Endothelial cell of umbilical vein (primary cell): Measurements from ENCODE around the gene KCNQ1OT1.

ENCODE experiments used
- CTCF ChIP-seq, 2 donors: IDR thresholded peaks; 1 replicate in 1 of 2; 2 replicates in 1 of 2; pipeline ENCODE4 v1.5.1; 2011; ENCODE audit warnings: low read length in 2 of 2, mild to moderate bottlenecking in 2 of 2, moderate library complexity in 2 of 2, control low read depth in 1 of 2, inconsistent platforms in 1 of 2, low read depth in 1 of 2; ENCODE audit not compliant: insufficient read depth in 1 of 2; ENCODE audit errors: extremely low read depth in 1 of 2
- EZH2 ChIP-seq: IDR thresholded peaks from 2 replicates; pipeline ENCODE4 v1.6.1; 2012; ENCODE audit warnings: borderline replicate concordance, low read depth, mild to moderate bottlenecking, moderate library complexity, low read length, inconsistent platforms; ENCODE audit not compliant: severe bottlenecking
- FOS ChIP-seq: IDR thresholded peaks from 2 replicates; pipeline ENCODE4 v1.6.1; 2011; ENCODE audit warnings: mild to moderate bottlenecking, low read length, moderate library complexity, borderline replicate concordance; ENCODE audit not compliant: insufficient read depth
- GATA2 ChIP-seq: IDR thresholded peaks from 2 replicates; pipeline ENCODE4 v1.7.0; 2011; ENCODE audit warnings: low read depth, mild to moderate bottlenecking, moderate library complexity, mixed read lengths, low read length; ENCODE audit not compliant: insufficient read length, insufficient read depth
- JUN ChIP-seq: IDR thresholded peaks from 2 replicates; pipeline ENCODE4 v1.6.1; 2011; ENCODE audit warnings: borderline replicate concordance, low read depth; ENCODE audit not compliant: insufficient read length, insufficient read depth
- MAX ChIP-seq: IDR thresholded peaks from 2 replicates; pipeline ENCODE4 v1.6.1; 2011; ENCODE audit not compliant: insufficient read depth, insufficient read length
- MYC ChIP-seq: IDR thresholded peaks from one replicate; pipeline ENCODE4 v1.6.1; 2011; ENCODE audit warnings: mild to moderate bottlenecking, low read depth, low read length
- POLR2A ChIP-seq: IDR thresholded peaks from 2 replicates; pipeline ENCODE4 v1.6.1; 2012; ENCODE audit warnings: low read depth, mild to moderate bottlenecking, control low read depth, low read length
- POLR2AphosphoS5 ChIP-seq: IDR thresholded peaks from 2 replicates; pipeline ENCODE4 v1.6.1; 2012; ENCODE audit warnings: low read depth, mild to moderate bottlenecking, control low read depth, low read length, moderate library complexity; ENCODE audit not compliant: insufficient read depth

GRCh38 chr11:2580571-2581001 is 119.2 kb downstream of the KCNQ1OT1 start:
- no peak for TF ChIP-seq CTCF (IDR thresholded peaks at IDR 0.05; ENCODE audit: extremely low read depth in 1 of 2, insufficient read depth in 1 of 2, low read depth in 1 of 2, low read length in 2 of 2)
- TF ChIP-seq FOS: no peak
- TF ChIP-seq POLR2AphosphoS5: no peak
- TF ChIP-seq JUN: no peak
- no peak for TF ChIP-seq POLR2A
- TF ChIP-seq MAX: no peak
- no peak for TF ChIP-seq EZH2
- no peak for TF ChIP-seq GATA2
- TF ChIP-seq MYC: no peak
